Measurements from ENCODE around the gene PKNOX2.

PKNOX2 gene

DNA sequence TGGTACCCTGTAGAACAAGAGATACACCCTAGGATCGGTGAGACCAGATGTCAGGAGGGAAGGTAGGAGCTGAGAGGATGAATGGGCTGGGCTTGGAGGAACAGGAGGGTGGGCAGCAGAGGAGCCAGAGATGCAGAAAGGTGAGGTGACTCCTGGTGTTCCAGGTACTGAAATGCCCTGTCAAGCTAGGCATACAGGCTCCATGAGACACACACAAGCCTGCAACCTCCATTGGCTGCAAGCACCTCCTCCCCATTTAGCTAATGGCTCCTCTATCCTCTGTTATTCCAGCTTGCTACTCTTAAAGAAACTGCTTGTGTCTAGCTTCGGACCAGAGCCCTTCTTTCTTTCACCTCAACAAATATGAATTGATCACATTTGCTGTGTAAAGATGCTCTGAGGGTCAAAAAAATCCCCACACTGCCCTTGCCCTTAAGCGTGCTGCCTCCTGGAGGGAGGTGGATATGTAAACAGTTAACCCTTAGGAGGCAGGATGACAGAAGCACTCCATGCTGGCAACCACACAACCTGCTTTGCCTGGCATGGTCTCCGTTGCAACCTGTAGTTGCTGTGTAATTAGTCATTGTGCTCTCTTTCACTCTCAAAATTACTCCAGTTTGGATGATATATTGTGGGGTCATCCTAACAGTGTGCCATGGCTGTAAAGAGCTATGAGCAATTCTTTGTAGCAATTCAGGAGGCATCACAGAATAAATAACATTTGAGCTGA is 156.0 kb downstream of the PKNOX2 start:
- DNase-seq = no peak

DNA sequence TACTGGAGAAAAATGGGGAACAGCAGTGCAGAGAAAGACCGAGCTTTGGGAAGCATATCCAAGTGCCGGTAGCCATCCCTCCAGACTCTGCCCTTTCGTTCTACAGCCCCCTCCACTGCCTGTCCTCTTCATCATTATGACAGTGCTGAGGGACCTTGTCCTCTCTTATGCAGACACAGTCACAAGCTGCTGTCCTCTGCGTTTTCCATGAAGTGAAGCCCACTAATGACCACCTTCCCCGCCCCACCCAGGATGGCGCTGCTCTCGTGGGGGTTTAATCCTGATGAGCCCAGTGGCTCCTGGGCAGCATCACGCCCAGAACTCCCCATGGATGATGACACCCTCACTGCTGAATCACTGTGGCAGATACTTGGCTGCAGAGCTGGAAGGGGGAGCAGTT is 157.7 kb downstream of the PKNOX2 start:
- DNase-seq = no peak

DNA sequence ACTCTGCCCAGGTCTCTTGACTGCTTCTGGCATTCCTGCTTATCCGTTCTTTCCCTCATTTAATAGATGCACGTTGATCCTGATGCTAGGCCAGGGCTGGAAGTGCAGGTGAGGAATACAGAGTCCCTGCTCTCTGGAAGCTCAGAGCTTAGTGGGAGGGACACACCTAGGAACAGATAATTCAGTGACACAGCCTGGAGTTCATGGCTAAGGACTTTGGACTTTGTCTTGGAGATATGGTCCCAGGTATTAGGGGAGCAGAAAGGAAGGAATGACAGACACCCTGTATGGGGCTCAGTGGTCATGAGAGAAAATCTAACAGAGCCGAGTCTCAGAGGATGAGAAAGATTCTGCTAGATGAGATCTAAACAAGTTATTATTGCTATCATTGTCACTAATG is 160.6 kb downstream of the PKNOX2 start:
- DNase-seq = no peak

DNA sequence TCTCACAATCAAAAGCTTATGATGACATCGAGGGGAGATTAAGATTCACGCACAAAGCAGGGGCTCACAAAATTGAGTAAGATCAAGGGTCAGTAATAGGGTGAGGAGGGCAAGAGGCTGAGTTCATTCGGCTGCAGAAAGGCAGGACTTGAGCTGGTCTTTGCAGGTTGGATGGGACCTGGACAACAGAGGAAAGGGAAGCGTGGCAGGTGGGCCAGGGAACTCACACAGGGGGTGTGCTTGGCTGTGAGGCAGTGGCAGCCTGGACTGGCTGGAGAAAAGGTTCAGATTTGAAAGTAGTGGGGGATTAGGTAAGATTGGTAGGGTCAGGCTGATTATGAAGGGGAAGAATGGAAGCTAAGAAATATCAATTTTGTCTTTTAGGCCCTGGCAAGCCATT is 161.6 kb downstream of the PKNOX2 start:
- no peak for DNase-seq

DNA sequence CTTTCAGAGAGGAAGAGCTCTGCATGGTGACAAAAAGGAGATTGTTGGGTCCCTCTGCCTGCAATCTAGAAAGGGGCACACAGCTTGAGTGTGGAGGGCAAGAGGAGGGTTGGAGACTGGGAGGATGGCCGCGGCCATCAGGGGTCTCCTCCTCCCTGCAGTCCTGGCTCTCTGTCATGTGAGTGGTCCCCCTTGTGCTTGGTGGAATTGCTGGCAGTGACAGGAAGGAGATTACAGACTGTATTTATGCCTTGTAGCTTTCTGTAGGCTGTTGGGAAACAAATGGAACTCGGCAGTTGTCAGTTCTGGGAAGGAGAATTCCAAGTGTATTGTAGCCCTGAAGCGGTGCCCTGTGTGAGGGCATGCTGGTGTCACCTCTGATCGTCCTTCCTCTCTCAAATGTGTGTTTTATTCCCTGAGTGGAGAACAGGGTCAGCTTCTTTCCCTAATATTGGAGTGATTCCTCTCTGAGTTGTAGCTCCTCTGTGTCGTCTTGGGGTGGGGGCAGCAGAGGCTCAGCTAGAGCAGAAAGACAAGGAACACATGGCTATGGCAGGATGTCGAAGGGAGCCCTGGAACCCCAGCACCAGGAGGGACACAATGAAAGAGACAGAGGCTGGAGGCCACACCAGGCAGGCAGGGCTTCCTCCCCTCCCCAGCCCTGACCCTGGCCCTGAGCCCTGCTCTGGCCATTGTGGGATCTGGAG is 163.1 kb downstream of the PKNOX2 start:
- no peak for DNase-seq

DNA sequence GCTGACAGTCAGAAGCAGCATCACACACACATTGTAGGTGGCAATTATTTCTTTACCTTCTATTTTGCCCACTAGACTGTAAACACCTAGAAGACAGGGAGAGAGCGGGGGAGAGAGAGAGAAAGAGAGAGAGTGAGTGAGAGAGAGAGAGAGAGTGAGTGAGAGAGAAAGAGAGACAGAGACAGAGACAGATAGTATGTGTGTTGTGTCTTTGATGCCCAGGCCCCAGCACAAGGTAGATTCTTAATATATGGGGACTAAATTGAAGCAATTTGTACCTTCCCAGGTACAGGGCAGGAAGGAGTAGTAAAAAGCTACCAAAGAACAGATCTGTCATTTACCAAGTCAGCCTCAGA is 163.7 kb downstream of the PKNOX2 start:
- no peak for DNase-seq

DNA sequence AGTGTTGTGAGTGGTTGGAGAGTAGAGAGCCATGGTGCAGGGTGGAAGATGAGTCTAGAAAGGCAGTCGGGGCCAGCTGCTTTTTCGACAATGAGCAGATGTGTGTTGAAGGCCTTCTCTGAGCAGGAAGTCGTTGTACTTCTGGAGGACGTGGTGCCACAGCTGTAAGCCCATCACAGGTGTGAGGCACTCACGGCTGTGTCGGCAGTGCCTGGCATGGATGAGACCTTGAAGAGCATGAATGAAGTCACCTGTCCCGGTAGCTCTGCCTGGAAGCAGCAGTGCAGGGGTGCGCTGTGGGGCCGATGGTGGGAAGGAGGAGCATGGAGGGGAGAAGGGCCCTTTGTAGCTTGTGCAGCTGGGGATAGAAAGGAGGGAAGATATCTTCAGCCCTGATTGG is 165.2 kb downstream of the PKNOX2 start:
- DNase-seq = no peak

DNA sequence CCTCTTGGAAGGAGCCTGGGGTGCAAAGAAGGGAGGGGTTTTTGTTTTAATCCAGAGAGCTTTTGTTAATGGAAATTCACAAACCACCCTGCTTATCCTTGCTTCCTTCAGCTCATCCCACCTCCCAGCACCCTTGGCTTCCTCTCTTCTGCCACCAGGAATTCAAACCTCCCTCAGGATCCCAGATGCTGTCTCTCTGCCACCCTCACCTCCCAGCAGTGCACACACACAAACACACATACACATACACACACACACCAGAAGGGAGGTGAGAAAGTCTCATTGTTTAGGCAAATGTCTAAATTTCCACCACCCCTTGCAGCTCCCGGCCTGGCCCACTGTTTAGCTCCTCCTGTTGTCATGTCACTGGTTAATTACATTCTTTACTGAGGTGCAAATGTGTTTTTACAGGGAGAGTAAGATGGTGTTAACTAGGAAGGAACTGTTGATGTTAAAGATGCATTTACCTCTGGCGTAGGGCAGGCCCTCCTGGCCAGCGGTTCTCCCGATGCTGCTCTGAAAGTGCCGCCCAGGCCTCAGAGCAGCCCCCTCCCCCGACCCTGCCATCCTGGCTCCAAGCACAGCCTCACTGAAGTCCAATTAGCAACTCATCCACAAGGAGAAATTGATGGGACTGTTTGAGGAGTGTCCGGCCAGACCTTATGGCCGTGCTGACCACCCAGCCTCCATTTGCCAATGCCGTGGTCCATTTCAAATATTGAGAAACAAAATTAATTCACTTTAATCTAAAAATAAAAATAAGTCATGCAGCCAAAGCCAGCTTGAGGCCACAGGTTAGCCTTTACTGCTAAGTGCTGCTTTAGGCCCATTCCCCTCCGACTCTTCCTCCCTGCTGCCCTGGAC is 166.1 kb downstream of the PKNOX2 start:
- no peak for DNase-seq

DNA sequence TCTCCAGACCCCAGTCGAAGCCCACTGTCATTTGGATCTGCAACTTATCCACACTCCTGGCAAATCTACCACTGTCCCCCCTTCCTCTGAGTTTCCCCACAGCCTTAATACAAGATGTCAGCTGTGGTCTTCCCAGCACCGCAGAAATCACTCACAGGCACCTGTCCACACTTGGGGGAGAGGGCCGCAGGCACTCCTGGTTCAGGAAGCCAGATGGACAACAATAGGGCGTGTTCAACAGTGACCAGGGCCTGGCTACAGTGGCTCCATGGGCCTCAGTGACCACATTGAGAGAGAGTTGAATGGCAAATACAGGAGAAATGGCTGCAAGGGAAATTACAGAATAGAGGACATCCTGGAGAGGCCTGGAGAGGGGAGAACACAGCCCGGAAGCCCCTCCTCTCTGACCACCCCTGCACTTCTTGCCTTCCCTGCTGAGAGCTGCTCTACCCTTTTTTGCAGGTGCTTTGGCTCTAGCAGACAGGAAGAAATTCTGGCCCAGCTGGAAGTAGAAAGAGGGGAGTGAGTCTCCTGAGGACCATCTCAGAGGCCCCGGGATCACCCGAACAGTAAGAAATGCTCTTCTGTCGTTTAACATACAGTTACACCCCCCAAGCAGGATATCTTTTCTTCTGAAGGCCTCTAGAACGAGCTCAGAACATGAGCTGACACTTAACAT is 166.9 kb downstream of the PKNOX2 start:
- DNase-seq = no peak

DNA sequence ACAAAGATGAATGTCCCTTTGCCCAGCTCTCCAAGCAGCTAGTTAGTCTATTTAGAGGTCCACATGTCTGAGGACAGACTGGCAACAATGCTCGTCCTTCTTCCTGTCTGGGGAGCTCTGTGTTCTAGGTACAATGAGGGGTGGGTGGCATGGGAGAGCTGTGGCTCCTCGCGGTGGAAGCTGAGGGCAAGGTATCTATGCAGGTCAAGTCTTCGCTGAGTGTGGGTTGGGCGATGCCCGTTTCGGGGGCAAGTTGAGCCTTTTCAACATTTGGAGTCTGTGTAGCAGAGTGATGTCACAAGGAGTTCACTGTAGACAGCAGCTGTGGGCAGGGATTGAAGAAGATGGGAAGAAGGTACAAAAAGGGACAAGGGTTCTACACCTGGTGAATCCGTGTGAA is 168.3 kb downstream of the PKNOX2 start:
- no peak for DNase-seq

DNA sequence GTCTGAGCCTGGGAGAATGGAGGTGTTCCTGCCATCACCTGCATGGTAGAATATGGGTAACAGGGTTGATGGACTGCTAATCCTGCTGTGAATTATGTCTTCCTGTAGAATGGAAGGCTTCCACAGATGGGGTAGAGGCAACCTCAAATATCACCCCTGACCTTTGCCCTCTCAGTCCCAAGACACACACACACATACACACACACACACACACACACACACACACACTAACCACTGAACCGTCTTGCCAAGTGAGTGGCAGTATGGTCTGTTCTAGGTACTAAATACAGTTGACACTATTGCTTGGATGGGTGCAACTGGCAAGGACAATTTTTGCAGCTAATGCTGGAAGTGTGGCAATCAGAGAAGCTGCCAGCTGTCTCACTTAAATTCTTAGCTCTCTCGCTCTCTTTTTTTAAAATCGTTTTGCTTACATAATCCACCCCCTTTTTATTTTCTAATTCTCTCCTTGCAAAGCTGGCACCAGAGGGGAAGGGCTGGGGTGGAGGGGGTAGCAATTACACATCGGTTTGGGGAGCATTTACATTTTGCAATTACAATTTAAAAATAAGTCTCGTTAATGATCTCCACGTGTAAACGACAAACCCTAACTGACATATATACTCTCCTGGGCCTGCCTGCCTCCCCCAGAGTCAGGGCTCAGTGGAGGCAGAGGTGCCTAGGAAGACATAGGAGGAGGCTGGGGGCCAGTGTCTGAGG is 169.0 kb downstream of the PKNOX2 start:
- DNase-seq = no peak

DNA sequence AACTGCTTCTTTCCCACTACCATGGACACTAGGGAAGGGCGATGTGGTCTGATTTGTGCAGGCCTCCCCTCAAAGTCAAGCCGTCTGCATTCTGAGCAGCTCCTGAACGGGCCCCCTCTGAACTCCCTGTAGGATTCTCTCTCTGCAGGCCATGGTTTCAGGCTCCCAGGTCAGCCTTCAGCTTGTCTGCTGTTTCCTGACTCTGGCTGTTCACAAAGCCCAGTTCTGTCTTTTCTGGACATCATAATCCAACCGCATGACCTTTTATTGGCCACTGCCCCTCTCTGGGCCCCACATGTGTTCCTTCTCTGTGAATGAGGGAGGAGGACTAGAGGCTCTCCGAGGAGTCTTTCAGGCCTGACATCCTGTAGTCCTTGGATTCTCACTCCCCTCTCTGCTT is 170.6 kb downstream of the PKNOX2 start:
- DNase-seq = no peak

DNA sequence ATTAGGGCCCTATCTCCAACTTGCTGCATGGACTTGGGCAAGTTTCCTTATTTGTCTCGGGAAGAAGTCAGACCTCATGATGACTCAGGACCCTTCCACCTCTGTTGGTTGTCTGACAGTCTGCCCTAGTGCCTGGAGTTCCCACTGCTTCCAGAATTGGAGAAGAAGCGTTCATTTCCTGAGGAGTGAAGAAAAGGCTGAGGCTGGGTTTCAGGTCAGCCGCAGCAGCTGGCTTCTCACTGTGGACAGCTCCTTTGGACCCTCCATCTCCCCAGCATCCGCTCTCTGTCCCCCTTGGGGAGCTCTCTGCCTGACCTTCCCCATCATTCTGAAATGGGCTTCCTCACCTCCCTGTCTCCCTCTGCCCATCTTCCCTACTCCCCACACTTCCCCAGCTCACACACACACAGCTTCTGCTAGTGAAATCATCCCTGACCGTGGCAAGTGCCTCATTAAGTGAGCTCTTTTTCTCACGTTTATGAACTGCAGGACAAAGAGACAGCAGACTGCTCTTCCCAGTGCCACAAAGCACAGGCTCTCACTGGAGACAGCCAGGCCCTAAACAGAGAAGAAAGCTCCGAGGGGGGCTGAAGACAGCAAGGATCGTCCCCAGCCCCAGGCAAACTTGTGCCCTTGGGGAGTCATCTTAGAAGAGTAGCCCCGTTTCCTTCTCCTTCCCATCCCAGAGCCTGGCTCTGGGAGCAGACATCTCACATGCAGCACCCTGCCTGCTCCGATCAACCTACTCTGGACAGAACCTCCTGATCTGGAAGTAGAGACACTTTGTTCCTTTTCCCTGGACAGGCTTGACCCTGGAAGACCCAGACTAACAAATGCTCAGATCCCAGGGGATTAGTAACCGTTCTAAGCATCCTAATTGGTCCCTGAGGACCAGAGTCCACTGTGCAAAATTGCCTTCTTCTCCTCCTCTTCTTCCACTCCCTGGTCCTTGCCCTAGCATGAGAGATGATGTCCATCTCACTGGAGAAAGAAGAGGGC is 173.6 kb downstream of the PKNOX2 start:
- DNase-seq = no peak

DNA sequence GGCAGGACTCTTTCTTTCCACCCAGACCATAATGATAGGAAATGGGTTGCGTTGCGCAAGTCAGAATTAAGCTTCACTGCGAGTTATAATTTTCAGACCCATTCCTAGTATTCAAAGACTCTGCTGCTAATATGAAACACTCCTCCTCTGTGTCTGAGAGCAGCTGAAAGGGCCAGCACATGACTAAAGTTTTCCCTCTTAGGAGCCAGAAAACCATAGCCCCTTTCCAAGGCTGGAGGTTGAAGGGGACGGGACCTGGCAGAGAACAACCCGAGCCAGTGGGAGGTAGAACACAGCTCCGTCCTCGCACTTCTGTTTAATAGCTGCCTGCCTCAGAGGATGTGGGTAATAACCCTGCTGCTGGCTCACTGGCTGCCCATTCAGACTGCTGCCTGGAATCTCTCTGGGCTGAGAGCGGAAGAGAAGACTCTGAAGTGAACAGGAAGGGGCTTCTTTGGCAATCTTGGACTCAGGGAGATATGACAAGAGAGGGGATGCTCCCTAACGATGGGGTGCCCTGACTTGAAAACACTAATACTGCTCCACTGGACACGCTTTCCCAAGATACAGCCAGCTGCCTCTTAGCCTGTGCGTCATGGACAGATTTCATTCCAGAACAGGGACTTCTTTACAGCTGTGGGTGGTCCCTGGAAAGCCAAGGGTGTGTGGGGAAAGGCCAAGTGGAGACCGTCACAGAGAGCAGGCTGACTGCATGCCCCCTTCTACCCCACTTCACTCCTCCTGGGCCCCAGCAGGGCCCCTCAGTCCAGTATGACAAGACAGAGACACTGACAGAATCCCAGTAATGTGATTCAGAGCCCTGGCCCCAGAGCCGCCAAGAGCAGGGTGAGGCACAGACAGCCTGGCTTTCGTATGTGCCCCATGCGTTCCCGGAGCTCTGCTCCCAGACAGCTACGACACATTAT is 174.6 kb downstream of the PKNOX2 start:
- no peak for DNase-seq

DNA sequence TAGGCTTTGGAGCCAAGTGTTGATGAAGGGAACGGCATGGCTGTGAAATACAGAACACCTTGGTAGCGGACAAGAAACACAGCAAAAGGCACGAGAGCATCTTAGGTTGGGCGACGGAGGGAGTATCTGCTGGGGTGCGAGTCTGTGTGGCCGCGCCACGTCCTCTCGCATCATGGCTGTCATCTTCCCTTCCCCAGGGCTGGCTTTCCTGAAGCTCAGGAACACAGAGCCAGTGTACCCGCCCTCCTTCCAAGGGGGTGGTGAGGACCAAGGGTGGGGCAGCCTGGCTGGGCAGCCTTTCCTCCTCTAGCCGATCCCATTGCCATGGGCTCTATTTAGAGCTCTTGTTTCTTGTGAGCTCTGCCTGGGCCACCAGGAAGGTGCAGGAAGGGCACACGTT is 177.1 kb downstream of the PKNOX2 start:
- DNase-seq = no peak

DNA sequence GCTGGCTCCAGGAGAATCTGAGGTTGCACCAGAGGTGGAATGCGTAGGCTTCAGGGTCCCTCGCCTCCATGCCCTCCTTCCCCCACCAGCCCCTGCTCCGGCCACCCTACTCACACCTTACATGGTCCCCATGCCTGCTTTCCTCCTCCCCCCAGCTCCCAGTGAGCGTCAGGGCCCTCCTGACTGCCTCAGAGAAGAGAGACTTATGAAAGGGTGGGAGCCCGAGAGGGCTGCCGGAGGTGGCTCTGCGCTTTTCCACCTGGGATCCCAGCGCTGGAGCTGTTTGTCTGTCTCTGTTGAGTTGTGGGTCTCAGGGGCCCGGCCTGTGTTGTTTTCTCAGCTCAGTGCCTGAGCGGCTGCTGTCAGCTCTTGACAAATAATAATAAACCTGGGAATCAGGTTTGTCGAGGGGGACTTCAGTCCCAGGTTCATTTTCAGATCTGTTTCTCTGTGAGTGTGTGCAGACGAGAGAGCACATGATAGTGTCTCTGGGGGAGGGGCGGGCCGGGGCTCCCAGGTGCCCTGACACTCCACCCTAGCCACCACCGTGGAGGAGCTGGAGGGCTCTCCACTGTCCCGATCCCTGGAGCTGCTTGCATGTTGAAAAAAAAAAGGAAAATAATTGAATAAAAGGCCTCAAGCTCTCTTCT is 177.9 kb downstream of the PKNOX2 start:
- no peak for DNase-seq

DNA sequence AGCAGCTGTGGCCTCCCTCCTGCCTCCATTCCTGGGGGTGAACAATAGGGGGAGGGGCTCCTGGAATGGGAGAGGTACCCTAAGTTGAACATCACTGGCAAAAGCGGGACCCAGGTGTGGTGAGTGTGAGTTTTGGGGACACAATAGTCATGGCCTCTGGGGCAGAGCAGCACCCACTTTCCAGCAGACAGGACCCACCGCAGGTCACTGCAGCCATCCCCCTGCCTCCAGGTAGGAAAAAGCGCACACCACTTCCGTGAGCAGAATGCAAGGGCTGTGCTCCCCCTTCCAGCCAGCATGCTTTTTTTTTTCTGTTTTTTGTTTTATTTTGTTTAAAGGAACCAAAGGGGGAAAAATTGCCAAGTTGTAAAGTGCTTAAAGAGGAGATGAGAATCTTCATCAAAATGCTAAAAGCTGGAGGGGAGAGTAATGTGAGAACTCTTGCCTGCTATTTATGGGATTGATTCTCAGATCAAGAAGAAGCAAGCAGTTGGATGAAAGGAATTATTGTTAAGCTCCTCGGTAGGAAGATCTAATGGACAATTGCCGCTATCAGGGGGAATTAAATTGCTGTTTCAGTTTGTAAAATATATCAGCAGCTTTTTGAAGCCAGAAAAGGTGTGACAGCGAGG is 178.7 kb downstream of the PKNOX2 start:
- DNase-seq = no peak

DNA sequence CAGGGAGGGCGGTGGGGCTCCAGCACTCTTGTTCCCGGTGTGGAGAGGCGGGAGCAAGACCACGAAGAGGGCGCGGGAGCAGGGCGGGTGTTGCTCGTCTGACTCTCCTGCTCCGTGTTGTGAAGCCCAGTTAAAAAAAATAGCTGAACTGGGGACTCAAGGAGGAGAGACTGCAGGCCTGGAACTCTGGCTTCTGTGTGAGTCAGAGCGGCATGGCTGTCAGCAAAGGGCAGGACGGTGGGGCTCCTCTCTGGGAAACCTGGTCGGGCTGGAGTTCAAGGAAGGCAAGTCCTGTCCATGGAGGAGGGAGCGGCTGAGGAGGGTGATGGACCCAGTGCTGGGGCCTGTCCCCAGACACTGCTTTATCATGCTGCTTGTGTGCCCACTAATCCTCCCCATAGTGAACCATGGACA is 179.2 kb downstream of the PKNOX2 start:
- DNase-seq = no peak

DNA sequence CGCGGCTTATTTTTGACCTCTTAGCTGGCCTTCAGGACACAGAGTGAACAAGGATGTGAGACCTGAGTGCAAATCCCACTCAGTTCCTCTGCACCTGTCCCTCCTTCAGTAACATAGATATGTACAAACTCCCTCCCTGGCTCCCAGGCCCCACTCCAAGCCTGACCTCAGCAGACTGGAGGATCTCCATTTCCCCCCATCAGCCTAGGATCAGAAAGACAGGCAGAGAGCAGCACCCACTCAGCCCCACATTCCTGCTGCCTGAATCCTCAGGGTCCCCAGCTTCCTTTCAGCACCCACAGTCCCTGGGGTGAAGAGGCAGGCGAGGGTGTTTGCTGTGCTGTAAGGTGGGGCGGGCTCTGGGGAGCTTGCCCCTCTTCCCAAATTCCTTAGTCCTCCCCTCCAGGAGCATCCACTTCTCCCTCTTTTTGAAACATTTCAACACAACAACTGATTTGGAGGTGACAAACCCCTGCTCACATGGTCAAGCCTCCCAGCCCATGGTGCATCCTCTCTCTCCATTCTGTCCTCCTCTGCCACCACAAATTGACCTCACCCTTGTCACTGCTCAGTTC is 180.4 kb downstream of the PKNOX2 start:
- no peak for DNase-seq
